Osteocyte (in vitro differentiated cells): ENCODE measurements around the gene FAM43B. TPM values are rescaled to one million over a fixed set of nuclear protein-coding genes. Genes with fewer than 3 reads are reported as not detected.

Experiments used
- DNase-seq: peaks from one replicate; pipeline ENCODE4 v3.0.0; 2021; ENCODE audit warnings: mixed read lengths; ENCODE audit not compliant: unreplicated experiment; ENCODE audit errors: extremely low spot score
- H3K27ac Mint-ChIP-seq: one replicate; pipeline ENCODE4 v1.8.0; 2021; ENCODE audit warnings: mild to moderate bottlenecking, mixed read lengths; ENCODE audit not compliant: unreplicated experiment
- H3K27me3 Mint-ChIP-seq: one replicate; pipeline ENCODE4 v1.8.0; 2021; ENCODE audit warnings: mixed read lengths; ENCODE audit not compliant: unreplicated experiment
- H3K36me3 Mint-ChIP-seq: one replicate; pipeline ENCODE4 v1.8.0; 2021; ENCODE audit warnings: mixed read lengths; ENCODE audit not compliant: unreplicated experiment
- H3K4me1 Mint-ChIP-seq: one replicate; pipeline ENCODE4 v1.8.0; 2021; ENCODE audit warnings: mixed read lengths; ENCODE audit not compliant: unreplicated experiment
- H3K4me3 Mint-ChIP-seq: one replicate; pipeline ENCODE4 v1.8.0; 2021; ENCODE audit warnings: mild to moderate bottlenecking, moderate library complexity, mixed read lengths; ENCODE audit not compliant: unreplicated experiment
- H3K9me3 Mint-ChIP-seq: one replicate; pipeline ENCODE4 v1.8.0; 2021; ENCODE audit warnings: mixed read lengths; ENCODE audit not compliant: unreplicated experiment
- total RNA-seq: library from RNA; stranded (reverse); gene quantifications from 2 replicates; pipeline ENCODE4 v1.2.1, GENCODE V29; 2021
- TF ChIP-seq, protein P1 (sequence below): fragments of 200-600 bp; sonication (generic); IDR thresholded peaks from 2 replicates; pipeline ENCODE4 v1.5.0; 2021; ENCODE audit warnings: antibody characterized with exemption, mild to moderate bottlenecking, moderate library complexity

Gene FAM43B
- total RNA-seq, 1 donor from 2014 or later: 0.43 TPM

DNA sequence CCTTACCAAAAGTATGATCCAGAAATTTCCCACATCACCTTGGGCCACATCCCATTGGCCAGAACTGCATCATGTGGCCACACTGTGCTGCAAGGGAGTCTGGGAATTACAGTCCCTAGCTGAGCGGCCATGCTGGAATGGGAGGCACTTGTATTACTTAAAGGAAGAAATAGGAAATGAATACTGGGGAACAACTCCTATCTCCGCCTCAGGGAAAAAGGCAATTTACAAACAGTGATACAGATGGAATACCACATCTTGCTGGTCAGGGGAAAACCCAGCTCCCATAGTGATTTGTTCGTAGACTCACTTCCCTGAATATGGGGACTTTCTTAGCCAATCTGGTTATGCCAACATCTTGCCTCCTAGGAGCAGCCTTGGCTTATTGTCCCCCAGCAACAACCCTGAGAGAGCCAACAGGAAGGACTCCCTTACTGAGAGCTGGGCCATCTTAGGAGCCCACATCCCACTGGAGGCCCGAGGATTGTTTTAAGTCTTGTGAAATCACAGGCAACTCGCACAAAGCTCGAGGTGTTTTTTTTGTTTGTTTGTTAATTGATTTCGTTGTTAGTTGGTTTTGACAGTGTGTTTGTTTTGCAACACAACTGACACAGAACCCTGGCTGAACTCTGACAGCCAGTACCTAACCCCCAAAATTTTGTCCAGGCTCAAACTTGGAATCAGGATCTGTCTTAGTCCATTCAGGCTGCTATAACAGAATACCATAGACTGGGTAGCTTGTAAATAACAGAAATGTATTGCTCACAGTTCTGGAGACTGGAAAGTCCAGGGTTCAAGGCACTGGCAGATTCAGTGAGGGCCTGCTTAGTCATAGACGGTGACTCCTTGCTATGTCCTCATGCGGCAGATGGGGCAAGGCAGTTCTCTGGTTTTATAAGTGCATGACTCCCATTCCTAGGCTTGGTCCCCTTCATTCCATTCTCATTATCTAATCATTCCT, 51.4 kb downstream of the FAM43B start:
- DNase-seq: no peak
- Mint-ChIP-seq H3K36me3 (no peaks in the 10 kb centered on the region), H3K4me1 (peaks cover 22% of the 10 kb centered on the region), H3K9me3 (peaks cover 10% of the 10 kb centered on the region), H3K27me3 (no peaks in the 10 kb centered on the region), H3K27ac (no peak overlapping the region), H3K4me3 (no peak overlapping the region)
- TF ChIP-seq, protein P1, sequence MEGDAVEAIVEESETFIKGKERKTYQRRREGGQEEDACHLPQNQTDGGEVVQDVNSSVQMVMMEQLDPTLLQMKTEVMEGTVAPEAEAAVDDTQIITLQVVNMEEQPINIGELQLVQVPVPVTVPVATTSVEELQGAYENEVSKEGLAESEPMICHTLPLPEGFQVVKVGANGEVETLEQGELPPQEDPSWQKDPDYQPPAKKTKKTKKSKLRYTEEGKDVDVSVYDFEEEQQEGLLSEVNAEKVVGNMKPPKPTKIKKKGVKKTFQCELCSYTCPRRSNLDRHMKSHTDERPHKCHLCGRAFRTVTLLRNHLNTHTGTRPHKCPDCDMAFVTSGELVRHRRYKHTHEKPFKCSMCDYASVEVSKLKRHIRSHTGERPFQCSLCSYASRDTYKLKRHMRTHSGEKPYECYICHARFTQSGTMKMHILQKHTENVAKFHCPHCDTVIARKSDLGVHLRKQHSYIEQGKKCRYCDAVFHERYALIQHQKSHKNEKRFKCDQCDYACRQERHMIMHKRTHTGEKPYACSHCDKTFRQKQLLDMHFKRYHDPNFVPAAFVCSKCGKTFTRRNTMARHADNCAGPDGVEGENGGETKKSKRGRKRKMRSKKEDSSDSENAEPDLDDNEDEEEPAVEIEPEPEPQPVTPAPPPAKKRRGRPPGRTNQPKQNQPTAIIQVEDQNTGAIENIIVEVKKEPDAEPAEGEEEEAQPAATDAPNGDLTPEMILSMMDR: no peak

Other genes starting within 250 kb of the FAM43B start
- gene CAMK2N1, start 66.4 kb upstream of the FAM43B start, total RNA-seq: 26.8 and 30.0 TPM in 2 replicates
- gene MUL1, start 44.4 kb upstream of the FAM43B start, total RNA-seq: 42.9 and 45.5 TPM in 2 replicates
- not detected in 2 replicates for gene CDA, start 36.5 kb downstream of the FAM43B start, total RNA-seq
- gene PINK1, start 80.9 kb downstream of the FAM43B start, total RNA-seq: 54.8 and 55.2 TPM in 2 replicates
- gene DDOST, start 108.8 kb downstream of the FAM43B start, total RNA-seq: 266 and 267 TPM in 2 replicates
- gene KIF17, start 165.4 kb downstream of the FAM43B start, total RNA-seq: 0.11 TPM in 1 of 2 replicates, not detected in the other
- gene SH2D5, start 180.1 kb downstream of the FAM43B start, total RNA-seq: 0.18 and 0.46 TPM in 2 replicates
- gene HP1BP3, start 234.7 kb downstream of the FAM43B start, total RNA-seq: 228 and 231 TPM in 2 replicates